ENCODE measurements around the gene MYRIP.

MYRIP gene

GRCh38 chr3:40042752-40043443 is 233.5 kb downstream of the MYRIP start:
- H3K4me3 ChIP-seq, result no peak overlapping the region
- no peaks in the 10 kb centered on the region for H3K36me3 ChIP-seq
- no peaks in the 10 kb centered on the region for H3K4me1 ChIP-seq
- H3K27me3 ChIP-seq, result no peaks in the 10 kb centered on the region
- H3K27ac ChIP-seq, result no peak overlapping the region
- no peaks in the 10 kb centered on the region for H3K9me3 ChIP-seq (replicated peaks in 1 of 11)
- no peak for TF ChIP-seq Cebpa-rat (IDR thresholded peaks at IDR 0.05)
- no peaks in the 10 kb centered on the region for H4K20me1 ChIP-seq
- H3K4me2 ChIP-seq, result no peak overlapping the region
- H3K9ac ChIP-seq, result no peak overlapping the region

- no peak overlapping the region for H3K9ac ChIP-seq
- no peak overlapping the region for H3K27ac ChIP-seq
- no peak overlapping the region for H3K4me2 ChIP-seq
Observed at GRCh38 chr3:40043444-40043755, 234.0 kb downstream of the MYRIP start.

GRCh38 chr3:40044487-40044886 is 235.1 kb downstream of the MYRIP start:
- Histone ChIP-seq H3K4me2 (no peak overlapping the region), H3K27me3 (no peaks in the 10 kb centered on the region), H4K20me1 (no peaks in the 10 kb centered on the region), H3K4me1 (no peaks in the 10 kb centered on the region), H3K9ac (no peak overlapping the region), H3K9me3 (replicated peaks in 1 of 11) (peaks cover 0 to 5% (median 2%) of the 10 kb centered on the region in 11 experiments; a peak in 13 of 22 replicates), H3K36me3 (no peaks in the 10 kb centered on the region; a peak in 1 of 22 replicates), H3K27ac (no peak overlapping the region), H3K4me3 (no peak overlapping the region)
- TF ChIP-seq Cebpa-rat (IDR thresholded peaks at IDR 0.05), result no peak

More at GRCh38 chr3:40043444-40043755, 234.0 kb downstream of the MYRIP start:
- Histone ChIP-seq H3K9me3 (replicated peaks in 1 of 11) (no peaks in the 10 kb centered on the region), H3K4me1 (no peaks in the 10 kb centered on the region), H3K27me3 (no peaks in the 10 kb centered on the region), H4K20me1 (no peaks in the 10 kb centered on the region), H3K4me3 (no peak overlapping the region), H3K36me3 (no peaks in the 10 kb centered on the region)
- TF ChIP-seq Cebpa-rat (IDR thresholded peaks at IDR 0.05), result no peak

- H3K36me3 ChIP-seq, result peaks cover 0 to under 1% (median 0%) of the 10 kb centered on the region in 11 experiments; a peak in 3 of 22 replicates
- no peaks in the 10 kb centered on the region for H3K4me1 ChIP-seq
- H4K20me1 ChIP-seq, result no peaks in the 10 kb centered on the region
- H3K27me3 ChIP-seq, result no peaks in the 10 kb centered on the region
- peaks cover 5 to 10% (median 8%) of the 10 kb centered on the region in 11 experiments for H3K9me3 ChIP-seq (replicated peaks in 1 of 11)
- no peak overlapping the region for H3K4me2 ChIP-seq
- no peak for TF ChIP-seq Cebpa-rat (IDR thresholded peaks at IDR 0.05)
- H3K4me3 ChIP-seq, result no peak overlapping the region
- no peak overlapping the region for H3K9ac ChIP-seq
- H3K27ac ChIP-seq, result no peak overlapping the region
Observed at GRCh38 chr3:40045051-40045450, 235.6 kb downstream of the MYRIP start.

- no peak for TF ChIP-seq Cebpa-rat (IDR thresholded peaks at IDR 0.05)
- Histone ChIP-seq H3K27me3 (no peaks in the 10 kb centered on the region), H3K36me3 (peaks cover 0 to 5% (median 0%) of the 10 kb centered on the region in 11 experiments; a peak in 3 of 22 replicates), H3K4me3 (no peak overlapping the region), H3K9ac (no peak overlapping the region), H3K4me1 (no peaks in the 10 kb centered on the region), H3K27ac (no peak overlapping the region), H3K9me3 (replicated peaks in 1 of 11) (peaks cover 16 to 21% (median 18%) of the 10 kb centered on the region in 11 experiments), H4K20me1 (no peaks in the 10 kb centered on the region), H3K4me2 (no peak overlapping the region)
Observed at GRCh38 chr3:40046149-40046548, 236.7 kb downstream of the MYRIP start.

- Histone ChIP-seq H3K9me3 (replicated peaks in 1 of 11) (peaks cover 16 to 25% (median 19%) of the 10 kb centered on the region in 11 experiments), H3K4me2 (no peak overlapping the region), H3K9ac (no peak overlapping the region), H3K27ac (no peak overlapping the region), H3K36me3 (peaks cover 0 to 5% (median 0%) of the 10 kb centered on the region in 11 experiments; a peak in 3 of 22 replicates), H3K4me1 (no peaks in the 10 kb centered on the region), H3K27me3 (no peaks in the 10 kb centered on the region), H4K20me1 (no peaks in the 10 kb centered on the region), H3K4me3 (no peak overlapping the region)
- no peak for TF ChIP-seq Cebpa-rat (IDR thresholded peaks at IDR 0.05)
Observed at GRCh38 chr3:40047406-40047805, 238.0 kb downstream of the MYRIP start.

- H3K27ac ChIP-seq, result no peak overlapping the region
- TF ChIP-seq Cebpa-rat (IDR thresholded peaks at IDR 0.05), result no peak
- no peak overlapping the region for H3K9ac ChIP-seq
- H3K4me3 ChIP-seq, result no peak overlapping the region
- no peaks in the 10 kb centered on the region for H3K27me3 ChIP-seq
- no peak overlapping the region for H3K4me2 ChIP-seq
- no peaks in the 10 kb centered on the region for H4K20me1 ChIP-seq
- no peaks in the 10 kb centered on the region for H3K4me1 ChIP-seq
- H3K36me3 ChIP-seq, result peaks cover 0 to 5% (median 0%) of the 10 kb centered on the region in 11 experiments; a peak in 3 of 22 replicates
- peaks cover 16 to 25% (median 19%) of the 10 kb centered on the region in 11 experiments for H3K9me3 ChIP-seq (replicated peaks in 1 of 11)
Observed at GRCh38 chr3:40053663-40054062, 244.3 kb downstream of the MYRIP start.

- Histone ChIP-seq H3K4me3 (no peak overlapping the region), H3K9ac (no peak overlapping the region), H3K4me2 (no peak overlapping the region), H3K36me3 (peaks cover 0 to 5% (median 0%) of the 10 kb centered on the region in 11 experiments; a peak in 3 of 22 replicates), H4K20me1 (no peaks in the 10 kb centered on the region), H3K27me3 (no peaks in the 10 kb centered on the region), H3K4me1 (no peaks in the 10 kb centered on the region), H3K27ac (no peak overlapping the region), H3K9me3 (replicated peaks in 1 of 11) (peaks cover 12 to 19% (median 15%) of the 10 kb centered on the region in 11 experiments)
- TF ChIP-seq Cebpa-rat (IDR thresholded peaks at IDR 0.05), result no peak
Observed at GRCh38 chr3:40054568-40055222, 245.3 kb downstream of the MYRIP start.

GRCh38 chr3:40055361-40055760 is 246.0 kb downstream of the MYRIP start:
- H3K9me3 ChIP-seq (replicated peaks in 1 of 11), result peaks cover 5 to 12% (median 9%) of the 10 kb centered on the region in 11 experiments; a peak in 21 of 22 replicates
- no peak overlapping the region for H3K9ac ChIP-seq
- H3K36me3 ChIP-seq, result peaks cover 0 to 1% (median 0%) of the 10 kb centered on the region in 11 experiments; a peak in 1 of 22 replicates

More at GRCh38 chr3:40055361-40055760, 246.0 kb downstream of the MYRIP start:
- TF ChIP-seq Cebpa-rat (IDR thresholded peaks at IDR 0.05), result no peak
- Histone ChIP-seq H3K27me3 (no peaks in the 10 kb centered on the region), H3K4me2 (no peak overlapping the region), H3K27ac (no peak overlapping the region), H3K4me1 (no peaks in the 10 kb centered on the region), H4K20me1 (no peaks in the 10 kb centered on the region), H3K4me3 (no peak overlapping the region)
